Measurements from ENCODE around the gene CFAP410.

- no peak for TF ChIP-seq CTCF (IDR thresholded peaks at IDR 0.05; ENCODE audit: low read length)
- no peak for TF ChIP-seq EZH2phosphoT487 (IDR thresholded peaks at IDR 0.05; ENCODE audit: low read length)
Measured at GRCh38 chr21:44379991-44380865, 41.0 kb upstream of the CFAP410 start.

Measured in MM.1S (cell line).